ENCODE measurements around the gene RAB39A. TPM values are rescaled to one million over a fixed set of nuclear protein-coding genes. Genes with fewer than 3 reads are reported as not detected.
A peak's percentile ranks its signal among the peaks of the same experiment; 100 is the strongest.

RAB39A gene
- total RNA-seq, 1 donor from 2014 or later = 2.9 TPM

- Mint-ChIP-seq H3K9me3 (ENCODE audit: low read depth) (no peaks in the 10 kb centered on the region), H3K27me3 (no peaks in the 10 kb centered on the region), H3K4me3 (ENCODE audit: low read depth) (no peak overlapping the region), H3K27ac (no peak overlapping the region), H3K4me1 (ENCODE audit: low read depth) (no peaks in the 10 kb centered on the region), H3K36me3 (ENCODE audit: insufficient read depth) (no peaks in the 10 kb centered on the region)
- TF ChIP-seq CTCF (IDR thresholded peaks at IDR 0.05; ENCODE audit: unreplicated experiment) = no peak
- no peak for DNase-seq (ENCODE audit: low spot score, unreplicated experiment)
Observed at GRCh38 chr11:107963091-107963490, 34.8 kb downstream of the RAB39A start.

- TF ChIP-seq CTCF (IDR thresholded peaks at IDR 0.05; ENCODE audit: unreplicated experiment) = peak; percentile 12
- no peak overlapping the region for H3K27ac Mint-ChIP-seq
Observed at GRCh38 chr11:107969219-107969618, 41.0 kb downstream of the RAB39A start.

GRCh38 chr11:107970049-107970448 is 41.8 kb downstream of the RAB39A start:
- no peak for TF ChIP-seq CTCF (IDR thresholded peaks at IDR 0.05; ENCODE audit: unreplicated experiment)
- H3K27me3 Mint-ChIP-seq = no peaks in the 10 kb centered on the region
- no peaks in the 10 kb centered on the region for H3K4me1 Mint-ChIP-seq (ENCODE audit: low read depth)
- no peaks in the 10 kb centered on the region for H3K36me3 Mint-ChIP-seq (ENCODE audit: insufficient read depth)
- H3K4me3 Mint-ChIP-seq (ENCODE audit: low read depth) = no peak overlapping the region
- H3K27ac Mint-ChIP-seq = no peak overlapping the region
- H3K9me3 Mint-ChIP-seq (ENCODE audit: low read depth) = no peaks in the 10 kb centered on the region
- DNase-seq (ENCODE audit: low spot score, unreplicated experiment) = no peak

More at GRCh38 chr11:107969219-107969618, 41.0 kb downstream of the RAB39A start:
- no peak for DNase-seq (ENCODE audit: low spot score, unreplicated experiment)
- Mint-ChIP-seq H3K9me3 (ENCODE audit: low read depth) (no peaks in the 10 kb centered on the region), H3K4me3 (ENCODE audit: low read depth) (no peak overlapping the region), H3K36me3 (ENCODE audit: insufficient read depth) (no peaks in the 10 kb centered on the region), H3K27me3 (no peaks in the 10 kb centered on the region), H3K4me1 (ENCODE audit: low read depth) (no peaks in the 10 kb centered on the region)

GRCh38 chr11:107973641-107974040 is 45.4 kb downstream of the RAB39A start:
- no peak for DNase-seq (ENCODE audit: low spot score, unreplicated experiment)
- Mint-ChIP-seq H3K9me3 (ENCODE audit: low read depth) (no peaks in the 10 kb centered on the region), H3K27ac (no peak overlapping the region), H3K4me3 (ENCODE audit: low read depth) (no peak overlapping the region), H3K4me1 (ENCODE audit: low read depth) (no peaks in the 10 kb centered on the region), H3K27me3 (no peaks in the 10 kb centered on the region), H3K36me3 (ENCODE audit: insufficient read depth) (no peaks in the 10 kb centered on the region)
- TF ChIP-seq CTCF (IDR thresholded peaks at IDR 0.05; ENCODE audit: unreplicated experiment) = no peak

GRCh38 chr11:107988397-107989158 is 60.3 kb downstream of the RAB39A start:
- no peak overlapping the region for H3K27ac Mint-ChIP-seq
- peaks cover 3% of the 10 kb centered on the region for H3K9me3 Mint-ChIP-seq (ENCODE audit: low read depth)
- no peak for TF ChIP-seq CTCF (IDR thresholded peaks at IDR 0.05; ENCODE audit: unreplicated experiment)
- DNase-seq (ENCODE audit: low spot score, unreplicated experiment) = no peak
- no peak overlapping the region for H3K4me3 Mint-ChIP-seq (ENCODE audit: low read depth)
- no peaks in the 10 kb centered on the region for H3K27me3 Mint-ChIP-seq
- H3K36me3 Mint-ChIP-seq (ENCODE audit: insufficient read depth) = no peaks in the 10 kb centered on the region
- no peaks in the 10 kb centered on the region for H3K4me1 Mint-ChIP-seq (ENCODE audit: low read depth)
